Brain microvascular endothelial cell (primary cell): ENCODE data around the gene GPR146.

Source experiments
- DNase-seq: peaks from one replicate; pipeline ENCODE4 v3.0.0-alpha.2; 2020
- H3K27ac ChIP-seq: fragments of 250-450 bp; sonication (Bioruptor Pico); 2 replicates; pipeline ENCODE4 v1.5.1; 2020; ENCODE audit warnings: mild to moderate bottlenecking, moderate library complexity
- H3K27me3 ChIP-seq: fragments of 250-450 bp; sonication (Bioruptor Pico); replicated peaks from 2 replicates; pipeline ENCODE4 v1.5.1; 2020; ENCODE audit warnings: mild to moderate bottlenecking
- H3K36me3 ChIP-seq: fragments of 250-450 bp; sonication (Bioruptor Pico); replicated peaks from 2 replicates; pipeline ENCODE4 v1.5.1; 2020; ENCODE audit warnings: mild to moderate bottlenecking
- H3K4me3 ChIP-seq: 2 replicates; pipeline ENCODE4 v1.5.1; 2011; ENCODE audit warnings: low read depth, mild to moderate bottlenecking, control low read depth, low read length, moderate library complexity
- CTCF ChIP-seq: IDR thresholded peaks from 2 replicates; pipeline ENCODE4 v1.5.1; 2011; ENCODE audit warnings: low read depth, mild to moderate bottlenecking, moderate library complexity, low read length, control low read depth, inconsistent platforms; ENCODE audit errors: missing control alignments
- in situ Hi-C: cut with HindIII; loops from 2 replicates; pipeline ENCODE4 v1.10.0; 2017; ENCODE audit warnings: low sequenced_read_pairs, low pct_ligation_motif_present

Gene GPR146

GRCh38 chr7:1052031-1052818 is 7.9 kb downstream of the GPR146 start:
- H3K27ac ChIP-seq = no peak overlapping the region
- H3K27me3 ChIP-seq = no peaks in the 10 kb centered on the region
- in situ Hi-C loops = no loop called here
- no peak for DNase-seq
- H3K36me3 ChIP-seq = no peaks in the 10 kb centered on the region
- no peak for TF ChIP-seq CTCF
- no peak overlapping the region for H3K4me3 ChIP-seq

- no peaks in the 10 kb centered on the region for H3K36me3 ChIP-seq
- no peak overlapping the region for H3K4me3 ChIP-seq
- TF ChIP-seq CTCF = no peak
- H3K27me3 ChIP-seq = no peaks in the 10 kb centered on the region
- in situ Hi-C loops = no loop called here
- DNase-seq = no peak
- H3K27ac ChIP-seq = no peak overlapping the region
Measured at GRCh38 chr7:1053002-1053411, 8.7 kb downstream of the GPR146 start.

- Histone ChIP-seq H3K27me3 (no peaks in the 10 kb centered on the region), H3K4me3 (no peak overlapping the region), H3K36me3 (no peaks in the 10 kb centered on the region), H3K27ac (no peak overlapping the region)
- TF ChIP-seq CTCF = no peak
- in situ Hi-C loops = no loop called here
- no peak for DNase-seq
Measured at GRCh38 chr7:1053816-1054370, 9.5 kb downstream of the GPR146 start.

GRCh38 chr7:1054438-1054837 is 10.1 kb downstream of the GPR146 start:
- no peak for TF ChIP-seq CTCF
- no peaks in the 10 kb centered on the region for H3K36me3 ChIP-seq
- H3K27me3 ChIP-seq = no peaks in the 10 kb centered on the region
- H3K27ac ChIP-seq = no peak overlapping the region
- no peak overlapping the region for H3K4me3 ChIP-seq
- no peak for DNase-seq
- in situ Hi-C loops = no loop called here

- in situ Hi-C loops = no loop called here
- DNase-seq = no peak
- no peaks in the 10 kb centered on the region for H3K36me3 ChIP-seq
- no peaks in the 10 kb centered on the region for H3K27me3 ChIP-seq
- H3K4me3 ChIP-seq = no peak overlapping the region
- no peak overlapping the region for H3K27ac ChIP-seq
- TF ChIP-seq CTCF = no peak
Measured at GRCh38 chr7:1054861-1055450, 10.6 kb downstream of the GPR146 start.
